Measurements from ENCODE around the gene RAP1GAP2.

DNA sequence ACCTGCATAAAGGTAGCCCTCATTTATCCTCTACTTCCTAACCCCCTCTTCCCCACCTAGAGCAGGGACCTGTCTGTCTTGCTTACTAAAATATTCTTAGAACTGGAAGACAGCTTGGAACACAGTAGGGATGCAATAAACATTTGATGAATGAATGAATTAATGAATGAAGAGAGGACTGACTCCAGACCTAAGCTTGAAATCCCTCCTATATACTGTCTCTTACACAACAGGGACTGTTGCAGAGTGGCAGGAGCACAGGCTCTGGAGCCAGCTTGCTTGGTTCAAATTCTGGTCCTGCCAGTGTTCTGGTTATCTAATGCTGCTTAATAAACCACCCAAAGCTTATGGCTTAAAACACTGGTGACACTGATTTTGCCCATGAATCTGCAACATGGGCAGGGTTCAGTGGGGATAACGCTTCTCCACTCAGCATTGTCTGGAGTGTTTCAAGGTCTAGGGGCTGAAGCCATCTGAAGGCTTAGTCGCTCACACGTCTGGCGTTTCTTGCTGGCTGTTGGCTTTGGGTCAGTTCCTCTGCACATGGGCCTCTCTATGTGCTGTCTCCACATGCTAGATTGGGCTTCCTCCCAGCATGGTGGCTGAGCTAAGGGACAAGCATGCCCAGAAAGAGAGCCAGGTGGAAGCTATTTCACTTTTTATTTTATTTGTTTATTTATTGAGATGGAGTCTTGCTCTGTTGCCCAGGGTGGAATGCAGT lies 12.8 kb upstream of the RAP1GAP2 start:
- TF ChIP-seq, protein P1, sequence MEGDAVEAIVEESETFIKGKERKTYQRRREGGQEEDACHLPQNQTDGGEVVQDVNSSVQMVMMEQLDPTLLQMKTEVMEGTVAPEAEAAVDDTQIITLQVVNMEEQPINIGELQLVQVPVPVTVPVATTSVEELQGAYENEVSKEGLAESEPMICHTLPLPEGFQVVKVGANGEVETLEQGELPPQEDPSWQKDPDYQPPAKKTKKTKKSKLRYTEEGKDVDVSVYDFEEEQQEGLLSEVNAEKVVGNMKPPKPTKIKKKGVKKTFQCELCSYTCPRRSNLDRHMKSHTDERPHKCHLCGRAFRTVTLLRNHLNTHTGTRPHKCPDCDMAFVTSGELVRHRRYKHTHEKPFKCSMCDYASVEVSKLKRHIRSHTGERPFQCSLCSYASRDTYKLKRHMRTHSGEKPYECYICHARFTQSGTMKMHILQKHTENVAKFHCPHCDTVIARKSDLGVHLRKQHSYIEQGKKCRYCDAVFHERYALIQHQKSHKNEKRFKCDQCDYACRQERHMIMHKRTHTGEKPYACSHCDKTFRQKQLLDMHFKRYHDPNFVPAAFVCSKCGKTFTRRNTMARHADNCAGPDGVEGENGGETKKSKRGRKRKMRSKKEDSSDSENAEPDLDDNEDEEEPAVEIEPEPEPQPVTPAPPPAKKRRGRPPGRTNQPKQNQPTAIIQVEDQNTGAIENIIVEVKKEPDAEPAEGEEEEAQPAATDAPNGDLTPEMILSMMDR (conservative IDR thresholded peaks at IDR 0.05; ENCODE audit: low read length) = no peak
- TF ChIP-seq EZH2phosphoT487 (IDR thresholded peaks at IDR 0.05; ENCODE audit: borderline replicate concordance, low read depth, low read length) = no peak
